Fibroblast of skin of back (primary cell): ENCODE results near the gene OGT.
A peak's percentile ranks its signal among the peaks of the same experiment; 100 is the strongest.

ENCODE experiments used
- DNase-seq: peaks from one replicate; pipeline ENCODE4 v3.0.0-alpha.2; 2013

Gene OGT

DNA sequence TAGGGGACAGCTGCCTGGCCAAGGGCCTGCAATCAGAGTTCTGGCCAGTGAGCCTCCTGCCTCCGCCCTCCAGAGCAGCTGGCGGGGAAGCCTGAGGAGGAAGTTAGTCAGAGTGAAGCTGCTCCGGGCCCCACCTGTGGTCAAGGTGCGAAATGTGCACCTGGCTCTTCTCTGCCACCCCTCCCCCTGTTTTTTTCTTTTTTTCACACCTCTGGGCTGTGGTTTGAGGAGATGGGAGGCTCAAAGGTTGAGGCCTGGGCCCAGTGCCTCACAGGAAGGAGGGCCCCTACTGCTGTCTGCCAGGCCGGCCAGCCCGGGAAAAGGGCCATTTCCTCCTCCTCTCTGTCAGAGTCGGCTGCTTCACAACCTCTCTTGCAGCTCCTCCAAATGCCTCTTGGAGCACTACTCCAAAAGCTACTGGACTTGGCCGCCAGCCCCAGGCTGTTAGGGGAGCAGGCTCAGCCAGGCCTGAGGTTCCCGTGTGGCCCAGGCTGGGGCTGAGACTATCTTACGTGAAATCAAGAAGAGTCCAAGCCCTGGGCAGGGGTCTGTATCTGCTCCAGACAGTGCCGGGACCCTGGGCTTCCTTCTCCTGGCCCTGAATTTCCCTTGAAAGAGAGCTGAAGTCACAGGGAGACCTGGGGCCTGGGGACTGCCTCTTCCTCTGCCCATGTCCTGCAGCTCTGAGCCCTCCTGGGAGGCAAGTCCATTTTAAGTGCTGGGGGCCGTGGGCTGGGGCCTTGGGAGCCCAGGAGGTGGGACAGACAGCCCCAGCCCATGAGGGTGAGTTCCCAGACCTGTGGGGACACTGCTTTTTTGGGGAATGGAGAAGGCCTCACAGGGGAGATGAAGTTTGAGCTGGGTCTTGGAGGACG is 89.9 kb downstream of the OGT start:
- peak; percentile 58 for DNase-seq

DNA sequence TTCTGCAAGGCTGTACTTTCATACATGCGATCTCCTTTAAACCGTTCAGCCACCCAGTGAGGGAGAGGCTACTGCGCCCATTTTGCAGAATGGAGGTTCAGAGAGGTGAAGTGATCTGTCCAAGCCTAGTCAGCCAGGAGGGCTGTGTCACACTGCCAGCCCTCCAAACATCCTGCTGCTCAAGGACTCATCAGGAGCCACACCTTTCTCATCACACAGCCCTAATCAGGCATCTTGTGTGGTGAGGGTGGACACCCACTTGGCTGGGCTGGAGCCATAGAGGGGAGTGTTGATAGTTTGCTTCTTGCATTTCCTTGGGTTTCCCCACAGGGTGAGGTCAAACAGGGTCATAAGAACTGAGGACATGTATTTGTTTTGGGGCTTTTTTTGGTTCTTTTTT is 90.8 kb downstream of the OGT start:
- DNase-seq = no peak

DNA sequence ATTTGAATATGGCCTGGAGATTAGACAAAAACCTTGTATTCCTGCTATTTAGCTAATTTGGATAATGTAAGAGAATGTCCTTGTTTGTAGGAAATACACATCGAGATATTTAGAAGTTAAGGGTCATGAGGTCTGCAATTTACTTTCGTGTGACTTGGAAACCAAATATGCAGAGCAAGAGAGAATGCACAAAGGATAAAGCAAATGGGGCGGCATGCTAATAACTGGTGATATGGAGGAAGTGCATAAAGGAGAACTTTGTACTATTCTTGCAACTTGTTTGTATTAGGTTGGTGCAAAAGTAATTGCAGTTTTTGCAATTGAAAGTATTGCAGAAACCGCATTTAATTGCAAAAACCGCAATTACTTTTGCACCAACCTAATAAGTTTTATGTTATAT is 92.6 kb downstream of the OGT start:
- no peak for DNase-seq
